Loucy (cell line): ENCODE data around the gene BTBD1.
"Not testable (repeated sequence)": the region's sequence is repeated elsewhere in the genome, so short reads cannot be mapped to it uniquely, and the experiment has no call there.

Source experiments
- H2AFZ ChIP-seq: fragments of 200-600 bp; sonication (generic); 2 replicates; pipeline ENCODE4 v1.6.0; 2016; ENCODE audit warnings: antibody characterized with exemption, mild to moderate bottlenecking, low read length, moderate library complexity
- H3F3A ChIP-seq: fragments of 200-600 bp; 2 replicates; pipeline ENCODE4 v1.6.0; 2016; ENCODE audit warnings: antibody characterized with exemption, low read depth, mild to moderate bottlenecking
- H3K27me3 ChIP-seq: fragments of 200-600 bp; sonication (generic); 2 replicates; pipeline ENCODE4 v1.6.1; 2014; ENCODE audit warnings: low read length, mild to moderate bottlenecking; ENCODE audit not compliant: insufficient read depth, poor library complexity, severe bottlenecking
- H3K36me3 ChIP-seq: fragments of 200-600 bp; sonication (generic); 2 replicates; pipeline ENCODE4 v1.6.1; 2016; ENCODE audit warnings: low read length; ENCODE audit not compliant: insufficient read depth
- H3K4me1 ChIP-seq: fragments of 200-600 bp; sonication (generic); 2 replicates; pipeline ENCODE4 v1.5.1; 2014; ENCODE audit warnings: low read length, mild to moderate bottlenecking; ENCODE audit not compliant: insufficient read depth, poor library complexity, severe bottlenecking
- H3K4me2 ChIP-seq: fragments of 200-600 bp; sonication (generic); 2 replicates; pipeline ENCODE4 v1.6.0; 2014; ENCODE audit warnings: antibody characterized with exemption, low read length, low read depth, mild to moderate bottlenecking; ENCODE audit not compliant: poor library complexity, severe bottlenecking
- H3K4me3 ChIP-seq: fragments of 200-600 bp; sonication (generic); 2 replicates; pipeline ENCODE4 v1.5.1; 2014; ENCODE audit warnings: low read length, mild to moderate bottlenecking, mixed read lengths; ENCODE audit not compliant: poor library complexity, severe bottlenecking
- H3K79me2 ChIP-seq: fragments of 200-600 bp; sonication (generic); 2 replicates; pipeline ENCODE4 v1.6.1; 2014; ENCODE audit warnings: low read length; ENCODE audit not compliant: insufficient read depth
- H3K9ac ChIP-seq: fragments of 200-600 bp; sonication (generic); 2 replicates; pipeline ENCODE4 v1.6.0; 2014; ENCODE audit warnings: mild to moderate bottlenecking, low read depth, low read length, moderate library complexity; ENCODE audit not compliant: poor library complexity, severe bottlenecking
- H3K9me2 ChIP-seq: fragments of 200-600 bp; sonication (generic); replicated peaks from 2 replicates; pipeline ENCODE4 v1.6.1; 2016; ENCODE audit warnings: low read depth, low read length, mixed read lengths
- H3K9me3 ChIP-seq: fragments of 200-600 bp; sonication (generic); 2 replicates; pipeline ENCODE4 v1.6.1; 2014; ENCODE audit warnings: mild to moderate bottlenecking, antibody characterized with exemption, low read length, low read depth; ENCODE audit not compliant: insufficient read depth
- H4K20me1 ChIP-seq: fragments of 200-600 bp; sonication (generic); 2 replicates; pipeline ENCODE4 v1.6.0; 2014; ENCODE audit warnings: antibody characterized with exemption, low read length, mild to moderate bottlenecking; ENCODE audit not compliant: insufficient read depth, poor library complexity, severe bottlenecking
- CTCF ChIP-seq: fragments of 200-600 bp; sonication (generic); conservative IDR thresholded peaks from 2 replicates; pipeline ENCODE4 v1.5.1; 2014; ENCODE audit warnings: mild to moderate bottlenecking, antibody characterized with exemption, low read length
- EZH2phosphoT487 ChIP-seq: fragments of 200-600 bp; IDR thresholded peaks from 2 replicates; pipeline ENCODE4 v1.6.1; 2018; ENCODE audit warnings: antibody characterized with exemption, mild to moderate bottlenecking, moderate library complexity, borderline replicate concordance

Gene BTBD1

GRCh38 chr15:83011271-83012075 is 55.6 kb downstream of the BTBD1 start, which contains the start of gene C15orf40:
Gene C15orf40 (minus strand): TSS chr15:83011639. CDS start chr15:83011607, 32 bp downstream.
- Histone ChIP-seq H3K9me2 (no peaks in the 10 kb centered on the region), H3F3A (no peaks in the 10 kb centered on the region), H3K79me2 (peaks cover 43% of the 10 kb centered on the region), H3K4me3 (peak within 1 kb of the TSS; percentile 75), H3K9me3 (no peaks in the 10 kb centered on the region), H3K4me1 (peaks cover 38% of the 10 kb centered on the region), H3K27me3 (no peaks in the 10 kb centered on the region), H3K4me2 (peak within 1 kb of the TSS; percentile 97), H3K36me3 (peaks cover 6% of the 10 kb centered on the region; the same call in 1 of the 2 replicates), H4K20me1 (peaks cover 16% of the 10 kb centered on the region), H2AFZ (peak within 1 kb of the TSS; percentile 70), H3K9ac (peak within 1 kb of the TSS; percentile 88)
- no peak for TF ChIP-seq EZH2phosphoT487
- peak; percentile 66 for TF ChIP-seq CTCF

GRCh38 chr15:83010709-83011270 is 56.3 kb downstream of the BTBD1 start:
- H2AFZ ChIP-seq = peak overlapping the region; percentile 70
- no peaks in the 10 kb centered on the region for H3K9me2 ChIP-seq
- TF ChIP-seq EZH2phosphoT487 (no peak), CTCF (peak; percentile 96)

GRCh38 chr15:83000672-83001031 is 66.4 kb downstream of the BTBD1 start:
- not testable (repeated sequence) for H3K27me3 ChIP-seq, H2AFZ ChIP-seq, H3K4me3 ChIP-seq, H4K20me1 ChIP-seq, H3K79me2 ChIP-seq, H3K9me3 ChIP-seq, H3K4me2 ChIP-seq, H3F3A ChIP-seq, H3K4me1 ChIP-seq, H3K9me2 ChIP-seq, H3K36me3 ChIP-seq
- peak overlapping the region; percentile 50 for H3K9ac ChIP-seq

More at GRCh38 chr15:83010709-83011270, 56.3 kb downstream of the BTBD1 start:
- Histone ChIP-seq H3K4me2 (peak overlapping the region; percentile 96), H3K79me2 (peaks cover 43% of the 10 kb centered on the region), H3K9ac (peak overlapping the region; percentile 88), H3K36me3 (peaks cover 3% of the 10 kb centered on the region; the same call in 1 of the 2 replicates), H3K27me3 (no peaks in the 10 kb centered on the region), H3K4me3 (peak overlapping the region; percentile 75), H3F3A (no peaks in the 10 kb centered on the region), H3K4me1 (peaks cover 38% of the 10 kb centered on the region), H4K20me1 (peaks cover 16% of the 10 kb centered on the region), H3K9me3 (no peaks in the 10 kb centered on the region)
